AG10803 (cell line): ENCODE data around the gene FUT9.

Source experiments
- DNase-seq: peaks from one replicate; pipeline ENCODE4 v3.0.0; 2010; ENCODE audit warnings: low read depth
- H3K4me3 ChIP-seq: 2 replicates; pipeline ENCODE4 v1.5.1; 2011; ENCODE audit warnings: mild to moderate bottlenecking, low read length, control low read depth
- CTCF ChIP-seq: conservative IDR thresholded peaks from 2 replicates; pipeline ENCODE4 v1.5.1; 2011; ENCODE audit warnings: mild to moderate bottlenecking, low read length, control low read depth, inconsistent platforms

The FUT9 gene

GRCh38 chr6:96015518-96016333 lies at the start of gene FUT9:
Gene FUT9 (plus strand): TSS chr6:96015974. CDS start chr6:96203156, 187,182 bp downstream.
- no peak for DNase-seq
- no peak within 1 kb of the TSS for H3K4me3 ChIP-seq
- TF ChIP-seq CTCF: no peak

GRCh38 chr6:95967594-95967993 lies 48.2 kb upstream of the FUT9 start:
- no peak for TF ChIP-seq CTCF
- no peak overlapping the region for H3K4me3 ChIP-seq
- no peak for DNase-seq

GRCh38 chr6:95973976-95974375 lies 41.8 kb upstream of the FUT9 start:
- H3K4me3 ChIP-seq: no peak overlapping the region
- TF ChIP-seq CTCF: no peak
- DNase-seq: no peak

GRCh38 chr6:95978230-95978629 lies 37.5 kb upstream of the FUT9 start:
- H3K4me3 ChIP-seq: no peak overlapping the region
- DNase-seq: no peak
- no peak for TF ChIP-seq CTCF

- no peak overlapping the region for H3K4me3 ChIP-seq
- TF ChIP-seq CTCF: no peak
- DNase-seq: no peak
Observed at GRCh38 chr6:95991906-95992305, 23.9 kb upstream of the FUT9 start.

- H3K4me3 ChIP-seq: no peak overlapping the region
- no peak for TF ChIP-seq CTCF
- no peak for DNase-seq
Observed at GRCh38 chr6:95994151-95994550, 21.6 kb upstream of the FUT9 start.

- DNase-seq: no peak
- no peak overlapping the region for H3K4me3 ChIP-seq
- no peak for TF ChIP-seq CTCF
Observed at GRCh38 chr6:95998133-95998532, 17.6 kb upstream of the FUT9 start.
